Measurements from ENCODE around the gene MXRA7. TPM values are rescaled to one million over a fixed set of nuclear protein-coding genes. Genes with fewer than 3 reads are reported as not detected.
A peak's percentile ranks its signal among the peaks of the same experiment; 100 is the strongest.

Gene MXRA7
- total RNA-seq, 1 donor from 2014 or later, result 105 TPM

GRCh38 chr17:76709077-76709950 lies 1.5 kb downstream of the MXRA7 start:
- DNase-seq, result peak; percentile 68
- intact Hi-C loops (cut with DNase I), result no loop called here
- peaks cover 39% of the 10 kb centered on the region for H3K4me1 ChIP-seq
- TF ChIP-seq CTCF (IDR thresholded peaks at IDR 0.05), result no peak
- H3K27me3 ChIP-seq (ENCODE audit: low read depth), result no peaks in the 10 kb centered on the region
- peak; percentile 54 to 57 for ATAC-seq
- H3K9me3 ChIP-seq, result no peaks in the 10 kb centered on the region
- H3K27ac ChIP-seq, result peak overlapping the region; percentile 86
- peak overlapping the region; percentile 74 for H3K4me3 ChIP-seq
- H3K36me3 ChIP-seq, result peaks cover 16% of the 10 kb centered on the region

- peak overlapping the region; percentile 74 for H3K4me3 ChIP-seq
- peaks cover 38% of the 10 kb centered on the region for H3K4me1 ChIP-seq
- H3K27ac ChIP-seq, result peak overlapping the region; percentile 86
- ATAC-seq (no peak), DNase-seq (no peak)
- intact Hi-C loops (cut with DNase I), result no loop called here
- TF ChIP-seq CTCF (IDR thresholded peaks at IDR 0.05), result peak; percentile 16
- peaks cover 5% of the 10 kb centered on the region for H3K36me3 ChIP-seq
- no peaks in the 10 kb centered on the region for H3K9me3 ChIP-seq
- H3K27me3 ChIP-seq (ENCODE audit: low read depth), result no peaks in the 10 kb centered on the region
Measured at GRCh38 chr17:76707985-76708807, 2.6 kb downstream of the MXRA7 start.

GRCh38 chr17:76706817-76707216 lies 3.9 kb downstream of the MXRA7 start:
- Histone ChIP-seq H3K27ac (no peak overlapping the region), H3K27me3 (ENCODE audit: low read depth) (no peaks in the 10 kb centered on the region), H3K4me1 (peaks cover 38% of the 10 kb centered on the region), H3K36me3 (no peaks in the 10 kb centered on the region), H3K9me3 (no peaks in the 10 kb centered on the region), H3K4me3 (no peak overlapping the region)
- DNase-seq (no peak), ATAC-seq (no peak)
- no peak for TF ChIP-seq CTCF (IDR thresholded peaks at IDR 0.05)
- intact Hi-C loops (cut with DNase I), result no loop called here

- Histone ChIP-seq H3K4me1 (peaks cover 49% of the 10 kb centered on the region), H3K27me3 (ENCODE audit: low read depth) (no peaks in the 10 kb centered on the region), H3K9me3 (no peaks in the 10 kb centered on the region), H3K4me3 (no peak overlapping the region), H3K36me3 (no peaks in the 10 kb centered on the region), H3K27ac (no peak overlapping the region)
- DNase-seq (no peak), ATAC-seq (no peak)
- TF ChIP-seq CTCF (IDR thresholded peaks at IDR 0.05), result no peak
- intact Hi-C loops (cut with DNase I), result no loop called here
Measured at GRCh38 chr17:76704805-76705204, 6.0 kb downstream of the MXRA7 start.

- H3K9me3 ChIP-seq, result no peaks in the 10 kb centered on the region
- ATAC-seq (no peak), DNase-seq (no peak)
- H3K27ac ChIP-seq, result no peak overlapping the region
- TF ChIP-seq CTCF (IDR thresholded peaks at IDR 0.05), result no peak
- H3K4me1 ChIP-seq, result peaks cover 53% of the 10 kb centered on the region
- intact Hi-C loops (cut with DNase I), result no loop called here
- no peaks in the 10 kb centered on the region for H3K27me3 ChIP-seq (ENCODE audit: low read depth)
- H3K36me3 ChIP-seq, result no peaks in the 10 kb centered on the region
- H3K4me3 ChIP-seq, result no peak overlapping the region
Measured at GRCh38 chr17:76702941-76703637, 7.7 kb downstream of the MXRA7 start.

Measured in lower lobe of right lung (tissue), 2 donors.